ENCODE data around the gene PSAPL1. TPM values are rescaled to one million over a fixed set of nuclear protein-coding genes. Genes with fewer than 3 reads are reported as not detected.
A peak's percentile ranks its signal among the peaks of the same experiment; 100 is the strongest.

The PSAPL1 gene
- total RNA-seq, 3 donors from 2014 or later (not counting 1 experiment from before 2014, with no cell fraction given), result not detected

DNA sequence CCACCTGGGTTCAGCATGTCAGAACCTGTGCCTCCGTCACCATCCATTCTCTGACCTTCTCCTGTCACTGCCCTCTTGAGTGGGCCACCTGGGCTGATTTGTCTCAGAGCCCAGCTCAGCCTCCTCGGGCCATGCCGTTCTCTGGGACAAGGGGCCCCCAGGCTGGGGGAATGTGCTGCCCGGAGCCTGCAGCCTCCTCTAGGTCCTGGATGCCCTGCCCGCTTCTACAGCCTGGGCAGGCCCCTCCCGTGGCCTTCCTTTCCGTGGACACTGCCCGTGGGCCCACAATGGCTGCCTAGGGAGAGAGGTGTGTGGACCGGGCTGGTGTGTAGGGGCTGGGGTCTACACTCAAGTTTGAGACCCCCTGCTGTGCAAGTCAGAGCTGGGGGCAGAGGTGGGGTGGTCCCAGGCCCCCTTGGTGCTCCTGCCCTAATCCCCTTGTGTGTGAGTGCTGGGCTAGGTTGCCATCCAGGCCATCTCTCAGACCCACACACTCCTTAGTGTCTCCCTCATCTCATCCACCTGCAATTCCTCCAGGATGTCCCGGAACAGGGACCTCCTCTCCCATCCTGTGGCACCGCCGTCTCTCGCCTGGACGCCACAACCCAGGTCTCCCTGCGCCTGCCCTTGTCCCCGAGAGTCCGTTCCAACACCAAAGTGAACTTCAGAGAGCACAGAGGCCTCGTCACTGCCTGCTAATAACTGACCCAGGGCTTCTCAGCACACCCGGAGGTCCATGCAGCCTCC is 12.4 kb downstream of the PSAPL1 start:
- no peaks in the 10 kb centered on the region for H3K36me3 Mint-ChIP-seq
- H3K4me3 Mint-ChIP-seq, result no peak overlapping the region
- Histone ChIP-seq H3K4me3 (ENCODE audit: low read length) (no peak overlapping the region), H3K36me3 (ENCODE audit: control insufficient read depth, insufficient read depth, low read length) (no peaks in the 10 kb centered on the region), H3K27ac (ENCODE audit: low read length) (no peak overlapping the region), H3K27me3 (ENCODE audit: control insufficient read depth, insufficient read depth, low read length) (no peaks in the 10 kb centered on the region), H3K9me3 (ENCODE audit: control insufficient read depth, insufficient read depth, low read length) (no peaks in the 10 kb centered on the region), H3K4me1 (ENCODE audit: control insufficient read depth, insufficient read depth, low read length) (no peaks in the 10 kb centered on the region)
- DNase-seq, result no peak
- H3K27ac Mint-ChIP-seq, result no peak overlapping the region
- no peak for ATAC-seq
- 85% methylated on average over 19 of the region's 19 CpGs for WGBS (ENCODE audit: insufficient coverage)
- no peaks in the 10 kb centered on the region for H3K9me3 Mint-ChIP-seq
- H3K27me3 Mint-ChIP-seq (ENCODE audit: low read depth in 2 of 2), result peaks cover 23 to 32% of the 10 kb centered on the region in 2 donors
- no peaks in the 10 kb centered on the region for H3K4me1 Mint-ChIP-seq
- TF ChIP-seq, protein P1, sequence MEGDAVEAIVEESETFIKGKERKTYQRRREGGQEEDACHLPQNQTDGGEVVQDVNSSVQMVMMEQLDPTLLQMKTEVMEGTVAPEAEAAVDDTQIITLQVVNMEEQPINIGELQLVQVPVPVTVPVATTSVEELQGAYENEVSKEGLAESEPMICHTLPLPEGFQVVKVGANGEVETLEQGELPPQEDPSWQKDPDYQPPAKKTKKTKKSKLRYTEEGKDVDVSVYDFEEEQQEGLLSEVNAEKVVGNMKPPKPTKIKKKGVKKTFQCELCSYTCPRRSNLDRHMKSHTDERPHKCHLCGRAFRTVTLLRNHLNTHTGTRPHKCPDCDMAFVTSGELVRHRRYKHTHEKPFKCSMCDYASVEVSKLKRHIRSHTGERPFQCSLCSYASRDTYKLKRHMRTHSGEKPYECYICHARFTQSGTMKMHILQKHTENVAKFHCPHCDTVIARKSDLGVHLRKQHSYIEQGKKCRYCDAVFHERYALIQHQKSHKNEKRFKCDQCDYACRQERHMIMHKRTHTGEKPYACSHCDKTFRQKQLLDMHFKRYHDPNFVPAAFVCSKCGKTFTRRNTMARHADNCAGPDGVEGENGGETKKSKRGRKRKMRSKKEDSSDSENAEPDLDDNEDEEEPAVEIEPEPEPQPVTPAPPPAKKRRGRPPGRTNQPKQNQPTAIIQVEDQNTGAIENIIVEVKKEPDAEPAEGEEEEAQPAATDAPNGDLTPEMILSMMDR (IDR thresholded peaks at IDR 0.05), result no peak
- intact Hi-C loops (cut with micrococcal nuclease), result no loop called here

DNA sequence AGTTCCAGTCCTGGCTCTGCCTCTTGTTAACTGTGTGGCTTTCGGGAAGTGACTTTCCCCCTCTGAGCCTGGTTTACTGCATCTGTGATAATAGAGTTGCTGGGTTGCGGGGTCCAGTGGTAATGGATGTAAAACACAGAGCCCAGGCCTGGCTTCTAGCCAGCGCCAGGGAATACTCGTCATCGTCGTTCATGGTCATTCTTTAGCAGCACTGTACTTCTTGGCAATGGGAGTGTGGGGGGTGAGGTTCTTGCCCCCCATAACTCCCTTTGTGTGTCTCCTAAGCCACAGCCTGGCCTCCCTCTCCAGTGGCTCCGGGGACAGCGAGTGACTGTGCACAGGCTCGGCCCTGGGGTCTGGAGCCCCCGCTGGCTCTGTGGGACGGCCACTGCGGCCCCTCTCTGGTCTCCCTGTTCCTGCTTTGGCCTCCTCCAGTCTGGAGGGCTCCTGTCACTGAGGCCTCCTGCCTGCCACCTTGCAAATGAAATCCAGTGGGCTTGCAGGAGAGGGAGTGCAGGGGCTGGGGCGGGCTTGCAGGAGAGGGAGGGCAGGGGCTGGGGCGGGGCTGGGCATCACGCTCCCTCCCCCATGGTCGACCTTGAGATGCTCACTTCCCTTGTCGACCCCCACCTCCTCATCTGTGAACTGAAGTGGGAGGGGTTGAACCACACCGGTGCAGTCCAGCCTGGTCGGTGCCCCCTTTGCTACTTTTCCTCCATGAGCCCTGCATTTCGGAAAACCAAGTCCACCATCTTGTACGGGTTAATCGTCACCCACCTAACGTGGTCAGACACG is 13.2 kb downstream of the PSAPL1 start:
- Histone ChIP-seq H3K9me3 (ENCODE audit: control insufficient read depth, insufficient read depth, low read length) (no peaks in the 10 kb centered on the region), H3K36me3 (ENCODE audit: control insufficient read depth, insufficient read depth, low read length) (no peaks in the 10 kb centered on the region), H3K27me3 (ENCODE audit: control insufficient read depth, insufficient read depth, low read length) (no peaks in the 10 kb centered on the region), H3K27ac (ENCODE audit: low read length) (no peak overlapping the region), H3K4me3 (ENCODE audit: low read length) (no peak overlapping the region), H3K4me1 (ENCODE audit: control insufficient read depth, insufficient read depth, low read length) (no peaks in the 10 kb centered on the region)
- Mint-ChIP-seq H3K4me3 (no peak overlapping the region), H3K4me1 (no peaks in the 10 kb centered on the region), H3K9me3 (no peaks in the 10 kb centered on the region), H3K36me3 (no peaks in the 10 kb centered on the region), H3K27me3 (ENCODE audit: low read depth in 2 of 2) (peaks cover 20 to 34% of the 10 kb centered on the region in 2 donors), H3K27ac (no peak overlapping the region)
- intact Hi-C loops (cut with micrococcal nuclease), result no loop called here
- peak in 1 of 2 donors; percentile 10 for DNase-seq
- TF ChIP-seq, protein P1 (IDR thresholded peaks at IDR 0.05), result no peak
- 84% methylated on average over 24 of the region's 24 CpGs for WGBS (ENCODE audit: insufficient coverage)
- ATAC-seq, result no peak

DNA sequence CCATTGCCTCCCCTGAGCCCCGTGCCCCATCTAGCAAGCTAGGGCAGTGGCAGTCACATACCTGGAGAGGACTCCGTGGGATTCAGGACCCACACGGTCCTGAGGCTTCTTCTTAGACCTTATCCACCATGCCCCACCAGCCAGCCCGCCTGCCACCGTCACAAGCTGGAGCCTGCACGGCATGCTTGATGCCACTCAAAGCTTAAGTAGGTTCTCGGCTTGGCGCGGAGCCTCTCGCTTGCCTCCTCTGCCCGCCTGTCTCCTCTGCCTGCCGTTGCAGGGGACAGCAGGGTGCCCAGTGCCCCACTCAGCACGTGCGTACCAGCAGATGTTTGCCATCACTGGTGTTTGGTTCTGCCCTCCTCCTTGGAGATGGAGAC is 14.1 kb downstream of the PSAPL1 start:
- ATAC-seq (no peak), DNase-seq (peak in 1 of 2 donors; percentile 12)
- Histone ChIP-seq H3K9me3 (ENCODE audit: control insufficient read depth, insufficient read depth, low read length) (no peaks in the 10 kb centered on the region), H3K27me3 (ENCODE audit: control insufficient read depth, insufficient read depth, low read length) (no peaks in the 10 kb centered on the region), H3K4me3 (ENCODE audit: low read length) (no peak overlapping the region), H3K27ac (ENCODE audit: low read length) (no peak overlapping the region), H3K4me1 (ENCODE audit: control insufficient read depth, insufficient read depth, low read length) (no peaks in the 10 kb centered on the region), H3K36me3 (ENCODE audit: control insufficient read depth, insufficient read depth, low read length) (no peaks in the 10 kb centered on the region)
- Mint-ChIP-seq H3K9me3 (no peaks in the 10 kb centered on the region), H3K27ac (no peak overlapping the region), H3K36me3 (no peaks in the 10 kb centered on the region), H3K4me3 (no peak overlapping the region), H3K4me1 (no peaks in the 10 kb centered on the region), H3K27me3 (ENCODE audit: low read depth in 2 of 2) (peaks cover 28 to 43% of the 10 kb centered on the region in 2 donors)
- intact Hi-C loops (cut with micrococcal nuclease), result no loop called here
- TF ChIP-seq, protein P1 (IDR thresholded peaks at IDR 0.05), result no peak
- WGBS (ENCODE audit: insufficient coverage), result 85% methylated on average over 14 of the region's 14 CpGs
